WTC11 (cell line): ENCODE measurements around the gene GJE1. TPM values are rescaled to one million over a fixed set of nuclear protein-coding genes. Genes with fewer than 3 reads are reported as not detected.

ENCODE experiments used
- ATAC-seq: fragments of 200-7000 bp; cut with Tn5 transposase; 2 replicates; pipeline ENCODE4 v1.10.0; 2021; ENCODE audit warnings: mild to moderate bottlenecking, moderate library complexity
- Bru-seq: library from RNA; stranded (reverse); fragments of 400-500 nt; gene quantifications from one replicate; lab custom pipeline; 2021; lab: Mats Ljungman, UMichigan
- CTCF ChIA-PET: fragments of 300-600 bp; sonication (Branson Sonifier 250); formaldehyde crosslinking; loops from one replicate; lab custom pipeline; 2021; ENCODE audit warnings: antibody characterized with exemption; lab: Charles Lee
- POLR2A ChIA-PET: fragments of 350-600 bp; sonication (Branson Sonifier 250); formaldehyde crosslinking; loops from one replicate; lab custom pipeline; 2021; ENCODE audit warnings: antibody characterized with exemption; lab: Charles Lee
- DNase-seq: peaks from one replicate; pipeline ENCODE4 v3.0.0; 2021; ENCODE audit warnings: low spot score
- H3K27ac Mint-ChIP-seq: 2 replicates; pipeline ENCODE4 v1.8.0; 2021; ENCODE audit warnings: mixed read lengths
- H3K27me3 Mint-ChIP-seq: 2 replicates; pipeline ENCODE4 v1.8.0; 2021; ENCODE audit warnings: low read depth, mild to moderate bottlenecking, moderate library complexity, mixed read lengths
- H3K36me3 Mint-ChIP-seq: 2 replicates; pipeline ENCODE4 v1.8.0; 2021; ENCODE audit warnings: mixed read lengths
- H3K4me1 Mint-ChIP-seq: 2 replicates; pipeline ENCODE4 v1.8.0; 2022; ENCODE audit warnings: mixed read lengths
- H3K4me3 Mint-ChIP-seq: 2 replicates; pipeline ENCODE4 v1.8.0; 2021; ENCODE audit warnings: mild to moderate bottlenecking, moderate library complexity, mixed read lengths
- H3K9me3 Mint-ChIP-seq: 2 replicates; pipeline ENCODE4 v1.8.0; 2021; ENCODE audit warnings: mixed read lengths
- AFF4 ChIP-seq: sonication (generic); formaldehyde crosslinking; IDR thresholded peaks from 2 replicates; pipeline ENCODE4 v1.8.1; 2023; ENCODE audit warnings: mild to moderate bottlenecking, missing genetic modification reagents, borderline replicate concordance
- ATF3 ChIP-seq: sonication (generic); formaldehyde crosslinking; conservative IDR thresholded peaks from 2 replicates; pipeline ENCODE4 v1.8.1; 2022; ENCODE audit warnings: mild to moderate bottlenecking, missing genetic modification reagents
- CREB1 ChIP-seq: sonication (generic); formaldehyde crosslinking; IDR thresholded peaks from 2 replicates; pipeline ENCODE4 v1.8.0; 2023; ENCODE audit warnings: mild to moderate bottlenecking, missing genetic modification reagents
- E2F1 ChIP-seq: sonication (generic); formaldehyde crosslinking; IDR thresholded peaks from 2 replicates; pipeline ENCODE4 v1.8.0; 2022; ENCODE audit warnings: mild to moderate bottlenecking, missing genetic modification reagents
- ELF4 ChIP-seq: sonication (generic); formaldehyde crosslinking; IDR thresholded peaks from 2 replicates; pipeline ENCODE4 v1.8.1; 2022; ENCODE audit warnings: low read depth, mild to moderate bottlenecking, moderate library complexity, missing genetic modification reagents
- FOXK1 ChIP-seq: sonication (generic); formaldehyde crosslinking; IDR thresholded peaks from 2 replicates; pipeline ENCODE4 v1.8.0; 2022; ENCODE audit warnings: mild to moderate bottlenecking, moderate library complexity, missing genetic modification reagents
- FOXP1 ChIP-seq: sonication (generic); formaldehyde crosslinking; IDR thresholded peaks from 2 replicates; pipeline ENCODE4 v1.8.0; 2022; ENCODE audit warnings: missing genetic modification reagents, mild to moderate bottlenecking, moderate library complexity, borderline replicate concordance
- HMGA2 ChIP-seq: fragments of 250-450 bp; sonication (Bioruptor Pico); IDR thresholded peaks from 2 replicates; pipeline ENCODE4 v1.4.0; 2021; ENCODE audit warnings: mild to moderate bottlenecking, moderate library complexity
- MLX ChIP-seq: sonication (generic); formaldehyde crosslinking; IDR thresholded peaks from 2 replicates; pipeline ENCODE4 v1.8.1; 2023; ENCODE audit warnings: mild to moderate bottlenecking, missing genetic modification reagents, moderate library complexity
- MXD4 ChIP-seq: fragments of 250-450 bp; sonication (Bioruptor Pico); IDR thresholded peaks from 2 replicates; pipeline ENCODE4 v1.8.0; 2021; ENCODE audit warnings: mild to moderate bottlenecking, moderate library complexity, borderline replicate concordance
- PREB ChIP-seq: sonication (generic); formaldehyde crosslinking; IDR thresholded peaks from 2 replicates; pipeline ENCODE4 v1.8.1; 2022; ENCODE audit warnings: mild to moderate bottlenecking, missing genetic modification reagents, moderate library complexity, borderline replicate concordance
- PRRX2 ChIP-seq: fragments of 250-450 bp; sonication (Bioruptor Pico); IDR thresholded peaks from 2 replicates; pipeline ENCODE4 v1.8.0; 2021; ENCODE audit warnings: mild to moderate bottlenecking
- STAT6 ChIP-seq: sonication (generic); formaldehyde crosslinking; conservative IDR thresholded peaks from 2 replicates; pipeline ENCODE4 v1.8.1; 2023; ENCODE audit warnings: mild to moderate bottlenecking, low read depth, missing genetic modification reagents, moderate library complexity
- TEAD4 ChIP-seq: sonication (generic); formaldehyde crosslinking; IDR thresholded peaks from 2 replicates; pipeline ENCODE4 v1.8.0; 2022; ENCODE audit warnings: mild to moderate bottlenecking, missing genetic modification reagents
- ZNF281 ChIP-seq: sonication (generic); formaldehyde crosslinking; IDR thresholded peaks from 2 replicates; pipeline ENCODE4 v1.8.0; 2023; ENCODE audit warnings: mild to moderate bottlenecking, missing genetic modification reagents
- long read RNA-seq, 3 experiments: library from RNA in 1 of 3; library from capped mRNA in 1 of 3; library from polyadenylated mRNA in 1 of 3; unstranded in 2 of 3; stranded (forward) in 1 of 3; transcript quantifications; one replicate each; pipeline ENCODE4 v2.0.0, GENCODE V29; 2021
- total RNA-seq: library from RNA; stranded (reverse); gene quantifications from 3 replicates; pipeline ENCODE4 v1.2.3, GENCODE V29; 2021

Gene GJE1
- not detected in 3 replicates for total RNA-seq
- Bru-seq, nascent RNA, result not detected
- long read RNA-seq, experiment 1, result 0 reads
- long read RNA-seq, experiment 2, result 0 reads
- long read RNA-seq, experiment 3, result 0 reads

- H3K4me1 Mint-ChIP-seq, result peaks cover 8% of the 10 kb centered on the region
- H3K27me3 Mint-ChIP-seq, result peaks cover 2% of the 10 kb centered on the region; the same call in 1 of the 2 replicates
- no peak within 1 kb of the TSS for H3K27ac Mint-ChIP-seq
- ATAC-seq, result peak; percentile 55
- H3K4me3 Mint-ChIP-seq, result no peak within 1 kb of the TSS
- H3K36me3 Mint-ChIP-seq, result no peaks in the 10 kb centered on the region
- no peak for DNase-seq
- H3K9me3 Mint-ChIP-seq, result no peaks in the 10 kb centered on the region
- no peak for TF ChIP-seq MXD4 (CRISPR knock-in tag)
- ChIA-PET CTCF (no interaction called here), POLR2A (no interaction called here)
Measured at GRCh38 chr6:142132625-142133024, at the start of gene GJE1. Gene GJE1 (plus strand): TSS chr6:142132925. CDS start chr6:142133159, 234 bp downstream.

GRCh38 chr6:142087950-142088857 is 44.5 kb upstream of the GJE1 start:
- no peaks in the 10 kb centered on the region for H3K36me3 Mint-ChIP-seq
- H3K4me3 Mint-ChIP-seq, result peak overlapping the region; percentile 79
- peaks cover 7% of the 10 kb centered on the region for H3K4me1 Mint-ChIP-seq
- no peaks in the 10 kb centered on the region for H3K9me3 Mint-ChIP-seq
- DNase-seq (peak; percentile 18), ATAC-seq (peak; percentile 81)
- ChIA-PET CTCF (interaction anchor here (0.7 to 1.9 kb wide), 5 partner anchors 16 to 465 kb away, joined by 3 to 17 read pairs (median 5); no protein-coding TSS in a partner anchor), POLR2A (no interaction called here)
- H3K27ac Mint-ChIP-seq, result no peak overlapping the region
- H3K27me3 Mint-ChIP-seq, result peaks cover 25% of the 10 kb centered on the region
- no peak for TF ChIP-seq AFF4 (CRISPR knock-in tag)
- TF ChIP-seq E2F1, result no peak
- TF ChIP-seq PREB (CRISPR knock-in tag), result no peak
- no peak for TF ChIP-seq PRRX2 (CRISPR knock-in tag)
- 0 out of 2 replicates have a peak, but pooled peaks have one; percentile 2 for TF ChIP-seq STAT6
- no peak for TF ChIP-seq ATF3 (CRISPR knock-in tag)
- no peak for TF ChIP-seq FOXK1 (CRISPR knock-in tag)
- TF ChIP-seq CREB1 (CRISPR knock-in tag), result no peak
- TF ChIP-seq FOXP1 (CRISPR knock-in tag), result 0 out of 2 replicates have a peak, but pooled peaks have one; percentile 13
- no peak for TF ChIP-seq MLX
- no peak for TF ChIP-seq TEAD4 (CRISPR knock-in tag)
- TF ChIP-seq HMGA2 (CRISPR knock-in tag), result no peak
- no peak for TF ChIP-seq ELF4
- TF ChIP-seq ZNF281, result no peak
